HG02678 (cell line): ENCODE measurements around the gene CECR2.

Source experiments
- ATAC-seq: cut with Tn5 transposase; IDR thresholded peaks from one replicate; pipeline ENCODE4 v1.9.1; 2021; ENCODE audit warnings: mild to moderate bottlenecking, moderate library complexity; ENCODE audit not compliant: unreplicated experiment

CECR2 gene

GRCh38 chr22:17366830-17367229, 2.4 kb upstream of the CECR2 start:
- ATAC-seq, result no peak

DNA sequence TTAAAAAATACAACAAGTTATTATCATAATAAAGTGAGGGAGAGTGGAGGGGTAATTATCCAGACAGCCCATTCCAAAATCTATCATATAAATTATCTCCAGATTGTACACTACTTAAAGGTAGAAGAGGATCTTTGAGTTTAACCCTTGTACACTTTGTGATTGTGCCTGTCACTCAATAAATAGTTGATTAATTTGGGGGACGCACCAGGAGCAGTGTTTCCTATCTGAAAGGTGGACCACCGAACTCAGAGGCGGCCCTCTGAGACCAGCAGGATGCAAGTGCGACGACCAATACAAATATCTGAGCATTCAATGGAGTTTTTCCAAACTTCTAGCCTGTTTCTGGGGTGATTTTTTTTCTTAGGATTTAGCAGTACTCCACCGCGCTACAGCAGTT, 1.1 kb upstream of the CECR2 start:
- no peak for ATAC-seq

DNA sequence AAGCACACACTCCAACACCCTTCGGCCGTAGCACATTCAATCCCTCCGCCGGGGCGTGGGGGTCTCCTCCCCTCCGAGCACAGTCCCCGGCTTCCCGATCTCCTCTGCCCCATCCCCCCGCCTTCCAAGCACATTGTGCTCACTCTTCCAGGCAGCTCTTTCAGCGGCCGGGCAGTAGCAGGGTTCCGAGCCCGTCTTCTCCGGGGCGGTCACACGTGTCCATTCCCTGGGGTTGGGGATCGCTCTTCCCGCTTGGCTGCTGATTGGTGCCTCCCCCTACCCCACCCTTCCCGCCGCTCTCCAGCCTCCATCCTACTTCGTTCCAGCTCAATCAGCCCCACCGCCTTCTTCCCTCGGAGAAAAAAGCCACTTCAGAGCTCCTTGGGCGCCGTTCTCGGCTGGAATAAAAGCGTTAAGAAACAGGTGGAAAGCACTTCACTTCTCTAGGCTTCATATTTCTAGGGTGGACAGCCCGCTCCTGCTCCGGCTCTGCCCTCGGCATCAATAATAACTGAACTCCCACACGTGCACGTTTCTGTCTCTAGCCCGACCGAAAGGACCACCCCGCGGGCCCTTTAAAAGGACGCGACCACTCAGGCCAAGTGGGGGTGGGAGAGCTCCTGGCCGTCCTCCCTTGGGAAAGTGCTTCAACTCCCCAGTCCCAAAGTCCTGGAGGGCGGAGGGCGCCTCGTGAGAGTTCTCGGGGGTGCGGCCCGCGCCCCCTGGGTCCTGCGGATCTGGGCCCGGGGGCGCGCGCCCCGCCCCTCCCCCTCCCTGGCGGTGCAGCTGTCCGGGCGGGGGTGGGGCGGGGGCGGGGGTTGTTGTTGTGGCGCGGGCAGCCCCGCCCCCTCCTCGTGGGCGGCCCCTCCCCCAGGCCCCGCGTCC, 464 bp upstream of the CECR2 start:
- no peak for ATAC-seq

DNA sequence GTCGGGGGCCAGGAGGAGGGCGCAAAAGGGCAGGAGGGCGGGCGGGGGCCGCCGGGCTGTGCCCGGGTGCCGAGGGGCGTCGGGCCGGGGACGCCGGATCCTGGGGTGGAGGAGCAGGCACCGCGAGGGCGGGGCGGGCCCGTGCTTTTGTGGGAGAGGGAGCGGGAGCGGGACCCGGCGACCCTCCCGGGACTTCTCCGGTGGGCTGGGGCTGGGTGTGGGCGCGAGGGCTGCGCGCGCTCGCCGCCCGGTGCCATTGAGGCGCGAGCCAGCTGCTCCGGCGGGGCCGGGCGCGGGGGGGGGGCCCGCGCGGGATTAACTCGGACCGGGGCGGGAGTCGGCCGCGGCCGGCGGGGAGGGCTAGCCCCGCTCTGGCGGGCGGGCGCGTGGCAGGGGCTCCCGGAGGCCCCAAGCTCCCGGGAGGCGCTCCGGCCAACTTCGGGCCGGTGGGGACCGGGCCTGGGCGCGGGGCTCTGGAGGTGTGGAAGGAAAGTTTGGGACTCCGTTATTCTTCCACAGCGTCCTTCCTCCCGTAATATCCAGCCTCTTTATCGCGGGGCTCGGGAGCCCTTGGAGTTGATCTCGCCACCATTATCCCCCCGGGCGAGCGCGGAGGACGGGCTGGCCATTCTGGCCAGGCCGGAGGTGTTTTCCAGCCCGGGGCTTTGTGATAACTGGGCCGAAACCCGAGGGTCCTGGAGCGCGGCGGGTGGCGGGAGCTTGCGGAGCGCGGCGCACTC, 936 bp downstream of the CECR2 start:
- ATAC-seq, result no peak

DNA sequence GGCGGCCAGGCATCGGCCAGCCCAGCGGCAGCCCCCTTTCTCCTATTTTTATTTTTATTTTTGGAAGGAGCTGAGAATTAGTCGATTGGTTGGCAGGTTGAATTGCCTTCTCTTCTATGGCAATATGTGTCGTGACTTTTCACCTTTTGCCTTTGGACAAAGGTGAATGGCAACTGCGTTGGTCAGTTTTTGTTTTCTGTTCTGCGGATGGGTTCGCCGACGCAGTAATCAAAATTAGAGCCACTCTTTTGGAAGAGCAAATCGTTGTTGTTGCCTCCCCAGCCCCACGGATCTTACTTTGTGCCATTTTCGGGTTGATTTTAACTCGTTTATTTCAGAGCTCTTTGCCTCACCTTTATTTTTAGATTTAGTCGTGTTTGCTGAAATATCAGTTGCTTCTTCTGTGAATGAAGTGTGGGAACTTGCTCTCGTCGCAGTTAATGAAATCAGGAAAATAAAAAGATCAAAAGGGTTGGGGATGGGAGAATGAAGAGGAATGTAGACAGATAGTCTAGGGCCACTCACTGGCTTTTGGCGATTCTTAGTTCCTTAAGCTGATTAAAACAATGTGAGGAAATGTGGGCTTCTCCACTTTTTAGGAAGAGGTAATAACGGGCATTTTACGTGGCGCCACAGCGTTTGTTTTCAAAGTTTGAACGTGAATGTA, 1.6 kb downstream of the CECR2 start:
- no peak for ATAC-seq

DNA sequence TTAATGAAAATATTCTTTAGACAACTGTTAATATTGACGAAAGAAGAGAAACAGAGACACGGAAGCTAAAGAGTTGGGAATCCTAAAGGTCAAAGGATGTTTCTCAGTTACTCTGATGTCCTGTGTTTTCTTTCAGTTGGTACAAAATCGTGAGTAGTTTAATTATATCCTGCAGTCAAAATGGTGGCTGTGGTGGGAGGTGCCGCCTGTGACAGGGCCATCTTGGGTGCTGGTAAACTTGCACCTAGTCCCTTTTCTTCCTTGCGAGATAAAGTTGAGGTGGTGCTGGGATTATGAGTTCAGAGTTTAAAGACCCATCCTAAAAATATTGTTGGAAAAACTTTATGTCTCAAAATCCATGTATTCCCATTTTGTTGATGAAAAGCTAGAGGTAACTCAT, 2.2 kb downstream of the CECR2 start:
- ATAC-seq, result no peak

DNA sequence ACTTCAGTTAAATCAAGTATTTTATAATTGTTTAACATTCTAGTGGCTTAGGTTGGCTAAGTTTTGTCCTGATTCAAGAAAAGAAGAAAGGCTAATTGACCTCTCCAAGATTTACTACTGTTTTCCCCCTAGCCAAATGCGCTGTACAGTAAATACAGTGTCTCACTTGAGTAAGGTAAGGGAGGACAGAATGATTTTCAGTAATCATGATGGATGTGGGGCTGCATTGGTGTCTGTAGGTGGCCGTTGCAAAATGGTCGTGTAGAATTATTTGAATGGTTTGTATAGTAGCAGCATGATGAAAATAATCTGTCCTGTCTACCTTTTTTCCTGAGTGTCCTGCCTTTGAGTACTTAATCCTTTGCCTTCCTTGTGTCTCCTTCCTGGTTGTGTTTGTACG, 4.6 kb downstream of the CECR2 start:
- ATAC-seq, result no peak

GRCh38 chr22:17375914-17376614, 6.8 kb downstream of the CECR2 start:
- no peak for ATAC-seq

DNA sequence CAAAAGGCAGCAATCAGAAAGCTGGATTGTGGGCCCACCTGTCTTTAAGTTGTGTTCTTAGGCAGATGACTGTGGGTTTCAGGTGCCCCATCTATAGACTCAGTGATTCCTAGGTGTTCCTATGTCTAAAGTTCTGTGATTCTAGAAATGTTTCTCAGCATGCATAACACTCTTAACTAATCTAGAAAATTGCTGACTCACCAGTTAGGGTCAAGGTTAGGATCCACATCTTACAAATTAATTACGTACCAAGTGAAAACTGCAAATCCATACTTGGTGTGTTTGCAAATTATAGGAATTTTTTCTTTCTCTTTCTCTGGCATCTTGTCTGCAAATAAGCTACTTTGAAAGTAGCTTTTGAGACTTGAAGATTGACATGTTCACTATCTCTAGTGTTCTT, 7.7 kb downstream of the CECR2 start:
- ATAC-seq, result no peak

GRCh38 chr22:17379944-17380343, 10.7 kb downstream of the CECR2 start:
- ATAC-seq, result no peak

- no peak for ATAC-seq
Observed at GRCh38 chr22:17380359-17381087, 11.3 kb downstream of the CECR2 start.

- no peak for ATAC-seq
Observed at GRCh38 chr22:17381192-17381913, 12.1 kb downstream of the CECR2 start.

DNA sequence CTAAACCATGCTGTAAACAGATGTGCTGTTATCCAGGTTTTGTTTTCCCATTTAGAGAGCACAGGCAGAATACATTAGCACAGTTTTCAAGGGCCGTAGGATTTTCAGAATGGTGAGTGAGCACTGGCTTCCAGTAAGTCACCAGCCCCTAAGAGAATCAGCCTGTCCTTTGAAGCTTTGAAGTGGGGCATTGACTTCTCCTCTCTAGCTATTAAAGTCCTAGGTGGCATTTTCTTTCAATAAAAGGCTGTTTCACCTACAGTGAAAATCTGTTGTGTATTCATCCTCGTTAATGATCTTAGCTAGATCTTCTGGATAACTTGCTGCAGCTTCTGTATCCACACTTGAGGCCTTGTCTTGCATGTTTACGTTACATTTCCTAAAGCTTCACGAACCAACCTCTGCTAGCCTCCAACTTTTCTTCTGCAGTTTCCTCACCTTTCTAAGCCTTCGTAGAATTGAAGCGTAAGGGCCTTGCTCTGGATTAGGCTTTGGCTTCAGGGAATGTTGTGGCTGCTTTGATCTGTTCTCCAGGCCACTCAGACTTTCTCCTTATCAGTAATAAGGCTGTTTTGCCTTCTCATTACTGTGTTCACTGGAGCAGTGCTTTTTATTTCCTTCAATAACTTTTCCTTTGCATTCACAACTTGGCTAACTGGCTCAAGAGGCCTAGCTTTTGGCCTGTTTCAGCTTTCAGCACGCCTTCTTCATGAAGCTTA, 15.5 kb downstream of the CECR2 start:
- ATAC-seq, result no peak

GRCh38 chr22:17387356-17387755, 18.1 kb downstream of the CECR2 start:
- no peak for ATAC-seq

DNA sequence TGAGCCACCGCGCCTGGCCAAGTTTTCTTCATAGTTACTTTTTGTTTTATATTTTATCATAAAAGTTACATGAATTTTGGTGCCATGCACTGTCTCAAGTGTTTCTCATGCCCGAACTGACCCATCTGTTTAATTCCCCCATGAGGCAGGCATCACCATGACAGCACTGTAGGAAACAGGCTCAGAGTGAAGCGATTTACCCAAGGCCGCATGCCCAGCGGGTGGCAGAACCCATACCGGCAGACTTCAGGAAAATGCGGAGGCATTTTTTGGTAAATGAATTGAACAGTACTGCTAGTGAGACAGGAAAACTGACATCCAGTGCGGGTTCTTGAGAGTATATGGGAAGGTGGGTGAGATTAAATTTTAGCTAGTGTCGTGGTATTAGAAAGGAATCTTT, 19.0 kb downstream of the CECR2 start:
- ATAC-seq, result no peak

DNA sequence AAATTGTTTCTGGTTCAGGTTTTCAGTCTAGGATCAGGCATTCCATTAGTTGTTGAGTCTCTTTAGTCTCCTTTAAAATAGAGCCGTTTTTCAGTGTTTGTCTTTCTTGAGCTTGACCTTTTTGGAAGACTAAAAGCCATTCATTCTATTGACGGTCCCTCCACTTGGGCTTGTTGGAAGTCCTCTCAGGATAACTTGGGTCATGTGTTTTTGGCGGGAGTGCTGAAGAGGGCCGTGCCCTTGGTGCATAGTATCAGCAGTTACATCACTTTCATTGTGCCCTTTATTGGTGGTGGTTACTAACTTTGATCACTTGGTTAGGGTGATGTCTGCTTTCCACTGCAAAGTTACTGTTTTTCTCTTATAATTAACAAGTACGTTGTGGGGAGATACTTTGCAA, 20.8 kb downstream of the CECR2 start:
- ATAC-seq, result no peak

GRCh38 chr22:17396516-17396915, 27.3 kb downstream of the CECR2 start:
- no peak for ATAC-seq

DNA sequence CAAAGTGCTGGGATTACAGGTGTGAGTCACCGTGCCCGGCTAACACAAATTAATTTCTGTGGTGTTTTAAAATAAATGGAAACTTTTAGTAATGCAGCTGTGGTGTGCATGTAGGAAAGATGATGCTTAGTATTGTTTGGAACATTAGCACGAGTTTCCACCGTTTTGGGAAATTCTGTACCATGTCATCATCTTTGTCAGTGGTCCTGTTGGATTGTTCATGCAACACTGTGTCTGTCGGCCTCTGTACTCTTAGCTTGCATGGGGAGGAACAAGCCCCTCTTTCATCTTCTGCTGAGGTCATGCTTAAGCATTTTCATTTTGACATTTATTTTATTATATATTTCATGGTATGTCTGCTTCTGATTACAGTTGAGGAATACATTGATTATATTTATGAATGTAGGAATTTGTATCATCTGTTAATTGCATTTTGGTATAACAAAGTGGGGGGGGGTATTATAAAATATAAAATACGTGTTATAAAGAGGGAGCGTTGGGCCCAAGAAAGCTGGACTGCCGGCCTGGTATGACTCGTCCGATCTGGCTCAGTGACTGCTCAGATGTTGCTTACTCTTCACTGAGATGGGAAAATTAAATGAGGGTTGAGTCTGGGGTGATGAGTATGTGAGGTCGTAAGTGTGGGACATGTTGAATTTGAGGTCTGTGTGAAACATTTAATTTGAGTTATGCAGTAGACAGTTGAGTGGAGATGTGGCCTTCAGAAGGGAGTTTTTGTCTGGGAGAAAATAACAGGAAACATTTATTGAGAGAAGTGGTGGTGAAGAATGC, 28.7 kb downstream of the CECR2 start:
- ATAC-seq, result no peak
